Neural cell (in vitro differentiated cells): ENCODE results near the gene GRAP. TPM values are rescaled to one million over a fixed set of nuclear protein-coding genes. Genes with fewer than 3 reads are reported as not detected.
"Not testable (repeated sequence)": the region's sequence is repeated elsewhere in the genome, so short reads cannot be mapped to it uniquely, and the experiment has no call there.

Experiments used
- H2AFZ ChIP-seq: fragments of 200-600, 300-800 bp; sonication (generic), shearing (Covaris generic); 2 replicates; pipeline ENCODE4 v1.6.0; 2014; ENCODE audit warnings: low read depth, mild to moderate bottlenecking, antibody characterized with exemption, low read length, moderate library complexity
- H3F3A ChIP-seq: fragments of 200-600 bp; shearing (Covaris generic); 2 replicates; pipeline ENCODE4 v1.6.1; 2016; ENCODE audit warnings: mild to moderate bottlenecking, moderate library complexity, mixed read lengths, antibody characterized with exemption, low read length; ENCODE audit not compliant: insufficient read depth, poor library complexity, severe bottlenecking
- H3K27ac ChIP-seq: fragments of 200-600, 300-800 bp; sonication (generic), shearing (Covaris generic); 2 replicates; pipeline ENCODE4 v1.5.1; 2014; ENCODE audit warnings: mild to moderate bottlenecking, low read length, moderate library complexity
- H3K27me3 ChIP-seq: fragments of 300-800, 200-600 bp; sonication (generic), shearing (Covaris generic); 2 replicates; pipeline ENCODE4 v1.6.0; 2014; ENCODE audit warnings: mild to moderate bottlenecking, low read depth, low read length, moderate library complexity; ENCODE audit not compliant: insufficient read depth
- H3K36me3 ChIP-seq: fragments of 300-800, 200-600 bp; sonication (generic), shearing (Covaris generic); 2 replicates; pipeline ENCODE4 v1.5.1; 2014; ENCODE audit warnings: mild to moderate bottlenecking, antibody characterized with exemption, low read length, moderate library complexity; ENCODE audit not compliant: insufficient read depth
- H3K4me2 ChIP-seq: fragments of 300-800, 200-600 bp; sonication (generic), shearing (Covaris generic); 2 replicates; pipeline ENCODE4 v1.6.0; 2014; ENCODE audit warnings: mild to moderate bottlenecking, low read length
- H3K4me3 ChIP-seq: fragments of 300-800, 200-600 bp; sonication (generic), shearing (Covaris generic); 2 replicates; pipeline ENCODE4 v1.5.1; 2014; ENCODE audit warnings: mild to moderate bottlenecking, low read length, moderate library complexity
- H3K79me2 ChIP-seq: fragments of 200-600 bp; shearing (Covaris generic); replicated peaks from 2 replicates; pipeline ENCODE4 v1.6.0; 2014; ENCODE audit warnings: mild to moderate bottlenecking, low read length, moderate library complexity; ENCODE audit not compliant: insufficient read depth
- H3K9ac ChIP-seq: fragments of 300-800, 200-600 bp; sonication (generic), shearing (Covaris generic); 2 replicates; pipeline ENCODE4 v1.6.1; 2016; ENCODE audit warnings: mild to moderate bottlenecking, low read length, mixed read lengths
- H3K9me2 ChIP-seq: fragments of 200-600 bp; shearing (Covaris generic); 2 replicates; pipeline ENCODE4 v1.6.1; 2016; ENCODE audit warnings: mild to moderate bottlenecking, low read length, mixed read lengths; ENCODE audit not compliant: insufficient read depth
- H3K9me3 ChIP-seq: fragments of 200-600, 300-800 bp; sonication (generic), shearing (Covaris generic); 2 replicates; pipeline ENCODE4 v1.6.1; 2016; ENCODE audit warnings: mild to moderate bottlenecking, mixed run types, low read length, moderate library complexity, mixed read lengths
- H4K20me1 ChIP-seq: fragments of 200-600 bp; shearing (Covaris generic); 2 replicates; pipeline ENCODE4 v1.6.1; 2016; ENCODE audit warnings: mild to moderate bottlenecking, mixed run types; ENCODE audit not compliant: insufficient read depth
- CTCF ChIP-seq: fragments of 450-650 bp; IDR thresholded peaks from 2 replicates; pipeline ENCODE4 v1.5.1; 2014; ENCODE audit warnings: antibody characterized with exemption, mild to moderate bottlenecking, moderate library complexity; ENCODE audit not compliant: poor library complexity, severe bottlenecking
- EP300 ChIP-seq: fragments of 450-650 bp; conservative IDR thresholded peaks from 2 replicates; pipeline ENCODE4 v1.6.1; 2014; ENCODE audit warnings: antibody characterized with exemption, mild to moderate bottlenecking, moderate library complexity; ENCODE audit not compliant: poor library complexity, severe bottlenecking
- EZH2 ChIP-seq: fragments of 200-600, 300-800 bp; shearing (Covaris generic), sonication (generic); IDR thresholded peaks from 2 replicates; pipeline ENCODE4 v1.6.1; 2014; ENCODE audit warnings: antibody characterized with exemption, low read length, borderline replicate concordance, mild to moderate bottlenecking; ENCODE audit not compliant: insufficient read depth, poor library complexity, severe bottlenecking
- MXI1 ChIP-seq: fragments of 450-650 bp; conservative IDR thresholded peaks from 2 replicates; pipeline ENCODE4 v1.6.1; 2014; ENCODE audit warnings: antibody characterized with exemption, mild to moderate bottlenecking; ENCODE audit not compliant: poor library complexity, severe bottlenecking
- POLR2AphosphoS5 ChIP-seq: IDR thresholded peaks from 2 replicates; pipeline ENCODE4 v1.6.1; 2012
- RAD21 ChIP-seq: fragments of 450-650 bp; conservative IDR thresholded peaks from 2 replicates; pipeline ENCODE4 v1.6.1; 2014; ENCODE audit warnings: antibody characterized with exemption, mild to moderate bottlenecking, moderate library complexity
- REST ChIP-seq: IDR thresholded peaks from 2 replicates; pipeline ENCODE4 v1.6.1; 2012; ENCODE audit warnings: borderline replicate concordance
- SMC3 ChIP-seq: fragments of 450-650 bp; conservative IDR thresholded peaks from 2 replicates; pipeline ENCODE4 v1.6.1; 2014; ENCODE audit warnings: antibody characterized with exemption, mild to moderate bottlenecking, moderate library complexity; ENCODE audit not compliant: poor library complexity
- TAF1 ChIP-seq: IDR thresholded peaks from 2 replicates; pipeline ENCODE4 v1.6.1; 2012; ENCODE audit warnings: low read depth
- polyA plus RNA-seq: library from polyadenylated mRNA; depleted of rRNA; stranded (reverse); fragments of >200 nt; gene quantifications from 2 replicates; pipeline ENCODE4 v1.2.3, GENCODE V29; 2014

GRAP gene
- polyA plus RNA-seq, 1 donor from 2014 or later = 0.42 TPM

- Histone ChIP-seq H3K4me2 (no peak overlapping the region), H3K9ac (no peak overlapping the region), H3K27me3 (no peaks in the 10 kb centered on the region), H4K20me1 (no peaks in the 10 kb centered on the region), H3K79me2 (no peaks in the 10 kb centered on the region), H2AFZ (no peak overlapping the region), H3K9me3 (no peaks in the 10 kb centered on the region), H3F3A (no peaks in the 10 kb centered on the region), H3K9me2 (no peaks in the 10 kb centered on the region), H3K4me3 (no peak overlapping the region), H3K36me3 (no peaks in the 10 kb centered on the region), H3K27ac (no peak overlapping the region)
- TF ChIP-seq SMC3 (no peak), REST (no peak), EP300 (no peak), POLR2AphosphoS5 (no peak), CTCF (no peak), EZH2 (no peak), RAD21 (no peak)
These were observed 25.1 kb downstream of the GRAP start for GRCh38 chr17:19021622-19022083.

GRCh38 chr17:19021011-19021621 lies 25.6 kb downstream of the GRAP start:
- not testable (repeated sequence) for H3K9me3 ChIP-seq, H3K4me3 ChIP-seq, H3K36me3 ChIP-seq, H3K79me2 ChIP-seq, H3K9me2 ChIP-seq, H3F3A ChIP-seq, H3K9ac ChIP-seq, H4K20me1 ChIP-seq, H2AFZ ChIP-seq, H3K27me3 ChIP-seq, H3K4me2 ChIP-seq, H3K27ac ChIP-seq

- Histone ChIP-seq H3K9ac (no peak overlapping the region), H3K9me3 (no peaks in the 10 kb centered on the region), H3F3A (no peaks in the 10 kb centered on the region), H3K36me3 (no peaks in the 10 kb centered on the region), H2AFZ (no peak overlapping the region), H3K4me3 (no peak overlapping the region), H3K79me2 (no peaks in the 10 kb centered on the region), H3K27me3 (no peaks in the 10 kb centered on the region), H3K27ac (no peak overlapping the region), H3K4me2 (no peak overlapping the region), H4K20me1 (no peaks in the 10 kb centered on the region), H3K9me2 (no peaks in the 10 kb centered on the region)
- TF ChIP-seq EP300 (no peak), TAF1 (no peak), RAD21 (no peak), POLR2AphosphoS5 (no peak), SMC3 (no peak), EZH2 (no peak), MXI1 (no peak), CTCF (no peak), REST (no peak)
These were observed 26.7 kb downstream of the GRAP start for GRCh38 chr17:19020016-19020415.
